Thymus (tissue), 11 donors: Measurements from ENCODE around the gene B4GALNT2. TPM values are rescaled to one million over a fixed set of nuclear protein-coding genes. Genes with fewer than 3 reads are reported as not detected.
"Not testable (repeated sequence)": the region's sequence is repeated elsewhere in the genome, so short reads cannot be mapped to it uniquely, and the experiment has no call there.

Experiments
- DNase-seq, 9 donors: peaks; one replicate each; pipeline ENCODE4 v3.0.0-alpha.2; 2013; ENCODE audit warnings: low spot score in 9 of 9, low read depth in 6 of 9, missing footprints in 1 of 9
- H3K27ac ChIP-seq, 2 donors: one replicate each; pipeline ENCODE4 v1.5.1; 2013; ENCODE audit warnings: control low read depth in 1 of 2, low read depth in 1 of 2, low read length in 1 of 2, mild to moderate bottlenecking in 1 of 2, moderate library complexity in 1 of 2
- H3K27me3 ChIP-seq, 2 donors: one replicate each; pipeline ENCODE4 v1.5.1; 2013; ENCODE audit warnings: low read length in 1 of 2; ENCODE audit not compliant: control insufficient read depth in 2 of 2, insufficient read depth in 1 of 2
- H3K36me3 ChIP-seq, 2 donors: one replicate each; pipeline ENCODE4 v1.5.1; 2013; ENCODE audit warnings: low read length in 1 of 2, mild to moderate bottlenecking in 1 of 2, moderate library complexity in 1 of 2; ENCODE audit not compliant: control insufficient read depth in 2 of 2, insufficient read depth in 2 of 2
- H3K4me1 ChIP-seq, 2 donors: one replicate each; pipeline ENCODE4 v1.5.1; 2013; ENCODE audit warnings: low read length in 2 of 2; ENCODE audit not compliant: control insufficient read depth in 2 of 2, insufficient read depth in 2 of 2
- H3K4me3 ChIP-seq, 2 donors: one replicate each; pipeline ENCODE4 v1.5.1; 2013; ENCODE audit warnings: low read length in 2 of 2, control low read depth in 1 of 2, mild to moderate bottlenecking in 1 of 2
- H3K9me3 ChIP-seq, 2 donors: one replicate each; pipeline ENCODE4 v1.5.1; 2013; ENCODE audit warnings: low read length in 1 of 2, mild to moderate bottlenecking in 1 of 2; ENCODE audit not compliant: control insufficient read depth in 2 of 2, insufficient read depth in 1 of 2
- WGBS: extraction: QIAGEN DNeasy Blood & Tissue Kit; methylation state at CpG from one replicate; pipeline ENCODE4 v1.1.7; 2013; 5-methylcytosine and 5-hydroxymethylcytosine counted together
- polyA plus RNA-seq: library from polyadenylated mRNA; stranded (reverse); fragments of 200-250 nt; gene quantifications from one replicate; pipeline ENCODE4 v1.2.3, GENCODE V29; 2013
- total RNA-seq: library from RNA; stranded (reverse); fragments of 120-200 nt; gene quantifications from one replicate; pipeline ENCODE4 v1.2.4, GENCODE V29; 2013
- donor health status: healthy.

Gene B4GALNT2
- total and polyA plus RNA-seq, 2 donors = 0.02 to 0.05 TPM

DNA sequence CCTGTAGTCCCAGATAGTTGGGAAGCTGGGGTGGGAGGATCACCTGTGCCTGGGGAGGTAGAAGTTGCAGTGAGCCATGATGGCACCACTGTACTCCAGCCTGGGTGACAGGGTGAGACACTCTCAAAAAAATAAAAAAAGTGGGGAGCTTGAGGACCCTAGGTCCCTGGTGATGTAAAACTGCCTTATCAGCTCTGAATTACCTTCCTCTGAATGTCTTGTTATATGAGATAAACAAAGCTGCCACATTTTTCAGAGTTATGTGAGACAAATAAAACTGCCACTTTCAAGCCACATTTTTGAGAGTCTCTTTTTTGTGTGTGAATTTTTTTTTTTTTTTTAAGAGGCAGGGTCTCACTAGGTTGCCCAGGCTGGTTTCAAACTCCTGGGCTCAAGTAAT lies 32.0 kb upstream of the B4GALNT2 start:
- no peak for DNase-seq
- Histone ChIP-seq H3K9me3 (no peaks in the 10 kb centered on the region), H3K36me3 (no peaks in the 10 kb centered on the region), H3K27ac (no peak overlapping the region), H3K4me3 (no peak overlapping the region), H3K4me1 (no peaks in the 10 kb centered on the region), H3K27me3 (peaks cover 0 to 4% of the 10 kb centered on the region in 2 donors)

DNA sequence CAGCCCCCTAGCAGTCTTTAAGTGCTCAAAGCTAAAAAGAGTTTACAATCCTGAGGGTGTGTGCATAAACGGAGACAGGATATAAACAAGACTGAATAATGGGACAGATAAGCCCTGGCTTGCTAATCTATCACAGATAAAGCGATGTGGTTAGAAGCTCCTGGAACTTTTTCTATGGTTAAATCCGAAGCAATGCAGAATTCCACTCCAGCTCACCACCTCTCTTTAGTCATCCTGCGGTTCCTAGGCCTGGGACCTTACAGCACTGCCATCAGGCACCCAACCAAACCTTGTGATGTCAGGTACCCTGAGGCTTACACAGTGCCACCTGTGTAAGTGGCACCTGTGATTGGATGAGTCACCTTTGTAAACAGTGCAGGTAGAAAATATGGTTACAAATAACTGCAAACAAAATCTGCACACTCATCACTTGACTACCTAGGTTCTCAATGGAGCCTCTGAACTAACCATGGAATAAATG lies 31.5 kb upstream of the B4GALNT2 start:
- no peaks in the 10 kb centered on the region for H3K36me3 ChIP-seq
- H3K4me3 ChIP-seq = no peak overlapping the region
- H3K9me3 ChIP-seq = no peaks in the 10 kb centered on the region
- no peak for DNase-seq
- 94% methylated on average over 4 of the region's 4 CpGs for WGBS
- no peak overlapping the region for H3K27ac ChIP-seq
- no peaks in the 10 kb centered on the region for H3K4me1 ChIP-seq
- H3K27me3 ChIP-seq = peaks cover 0 to 5% of the 10 kb centered on the region in 2 donors

DNA sequence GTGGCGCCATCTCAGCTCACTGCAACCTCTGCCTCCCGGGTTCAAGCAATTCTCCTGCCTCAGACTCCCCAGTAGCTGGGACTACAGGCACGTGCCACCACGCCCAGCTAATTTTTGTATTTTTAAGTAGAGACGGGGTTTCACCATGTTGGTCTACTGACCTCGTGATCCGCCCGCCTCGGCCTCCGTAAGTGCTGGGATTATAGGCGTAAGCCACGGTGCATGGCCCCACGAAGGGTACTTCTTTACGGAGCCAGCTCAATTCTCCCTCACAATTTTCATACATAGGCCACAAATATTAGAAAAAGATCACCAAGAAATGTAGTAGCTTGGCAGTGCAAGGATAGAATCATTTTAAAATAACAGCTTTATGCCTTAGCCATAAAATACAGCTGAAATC lies 29.2 kb upstream of the B4GALNT2 start:
- not testable (repeated sequence) for H3K4me3 ChIP-seq, DNase-seq, H3K27ac ChIP-seq, H3K36me3 ChIP-seq, H3K27me3 ChIP-seq, H3K4me1 ChIP-seq, H3K9me3 ChIP-seq
- WGBS = 95% methylated on average over 14 of the region's 14 CpGs

DNA sequence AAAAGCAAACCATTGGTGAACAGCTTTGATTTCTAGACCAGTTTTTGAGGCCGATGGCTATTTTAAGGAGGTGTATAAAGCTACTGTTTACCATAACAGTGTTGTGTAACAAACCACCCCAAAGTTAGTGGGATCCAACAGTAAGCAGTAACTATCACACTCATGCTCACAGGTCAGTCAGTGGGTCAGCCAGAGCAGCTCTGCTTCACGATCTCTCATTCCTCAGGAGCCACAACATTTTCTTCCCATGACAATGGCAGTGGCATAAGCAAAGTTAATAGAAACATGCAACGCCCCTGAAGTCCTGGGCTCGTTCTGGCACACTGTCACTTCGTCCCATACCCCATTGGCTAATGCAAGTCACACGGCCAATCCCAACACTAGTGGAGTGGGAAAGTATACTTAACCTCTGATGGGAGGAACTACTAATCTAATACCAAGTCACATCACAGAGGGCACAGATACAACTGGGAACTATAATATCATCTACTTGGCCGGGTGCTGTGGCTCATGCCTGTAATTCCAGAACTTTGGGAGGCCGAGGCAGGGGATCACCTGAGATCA lies 28.0 kb upstream of the B4GALNT2 start:
- Histone ChIP-seq H3K27ac (no peak overlapping the region), H3K9me3 (no peaks in the 10 kb centered on the region), H3K4me3 (no peak overlapping the region), H3K36me3 (no peaks in the 10 kb centered on the region), H3K4me1 (no peaks in the 10 kb centered on the region), H3K27me3 (peaks cover 2 to 8% of the 10 kb centered on the region in 2 donors)
- 93% methylated on average over 8 of the region's 8 CpGs for WGBS
- no peak for DNase-seq

DNA sequence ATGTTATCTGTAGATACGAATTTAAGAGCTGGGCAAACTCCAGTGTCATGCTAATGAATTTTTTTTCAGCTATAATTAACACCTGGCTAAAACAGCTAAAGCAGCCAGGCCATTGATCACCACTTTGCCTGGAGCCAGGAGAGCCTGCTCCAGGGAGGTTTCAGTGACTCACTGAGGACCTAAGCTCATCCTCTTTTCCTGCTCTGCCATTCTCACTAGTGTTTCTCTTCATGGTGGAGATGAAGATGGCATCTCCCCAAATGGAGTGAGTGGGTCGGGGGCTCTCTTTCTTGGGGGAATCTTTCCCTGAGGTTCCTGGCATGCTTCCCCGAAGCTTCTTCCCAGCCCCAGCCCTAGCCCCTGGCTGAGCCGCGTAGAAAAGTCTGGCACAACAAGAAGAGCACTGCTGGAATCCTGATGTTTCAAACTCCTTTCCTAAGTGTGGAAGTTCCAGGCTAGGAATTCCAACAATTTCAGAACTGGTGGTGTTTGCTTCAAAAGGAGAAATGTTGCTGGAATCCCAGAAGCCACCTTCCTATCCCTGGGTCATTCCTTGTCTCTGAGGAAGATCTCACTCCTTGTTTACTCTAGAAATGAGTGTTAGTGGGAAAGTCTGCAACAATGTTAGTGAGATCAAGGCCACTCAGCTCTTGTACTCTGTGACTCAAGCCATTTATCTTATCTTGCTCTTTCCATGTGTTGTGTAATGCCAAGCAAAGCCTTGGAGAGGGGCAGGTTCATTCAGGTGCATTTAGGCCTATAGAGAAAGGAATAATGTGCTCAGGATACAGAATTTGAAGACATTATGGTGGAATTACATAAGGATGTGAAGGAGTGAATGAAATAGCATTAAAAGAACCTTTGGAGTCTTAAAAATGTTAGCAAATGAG lies 26.0 kb upstream of the B4GALNT2 start:
- Histone ChIP-seq H3K27ac (no peak overlapping the region), H3K4me1 (no peaks in the 10 kb centered on the region), H3K36me3 (no peaks in the 10 kb centered on the region), H3K4me3 (no peak overlapping the region), H3K27me3 (peaks cover 2 to 10% of the 10 kb centered on the region in 2 donors), H3K9me3 (no peaks in the 10 kb centered on the region)
- WGBS = 89% methylated on average over 5 of the region's 5 CpGs
- DNase-seq = no peak

DNA sequence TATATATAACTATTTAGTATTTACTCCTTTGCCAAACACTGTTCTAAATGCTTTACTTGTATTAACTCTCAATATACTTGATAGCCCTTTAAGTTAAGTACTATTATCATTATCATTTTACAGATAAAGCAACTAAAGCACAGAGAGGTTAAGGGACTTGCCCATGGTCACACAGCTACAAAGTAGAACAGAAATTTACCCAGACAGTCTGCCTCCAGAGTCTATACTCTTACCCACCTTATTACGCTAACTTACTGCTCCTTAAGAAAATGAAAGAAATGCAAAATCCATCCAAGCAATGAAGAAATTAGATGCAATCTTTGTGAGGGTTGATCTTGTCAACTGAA lies 25.4 kb upstream of the B4GALNT2 start:
- peaks cover 2 to 10% of the 10 kb centered on the region in 2 donors for H3K27me3 ChIP-seq
- H3K9me3 ChIP-seq = no peaks in the 10 kb centered on the region
- no peak for DNase-seq
- H3K27ac ChIP-seq = no peak overlapping the region
- 94% methylated on average over 1 of the region's 1 CpG for WGBS
- no peak overlapping the region for H3K4me3 ChIP-seq
- no peaks in the 10 kb centered on the region for H3K4me1 ChIP-seq
- no peaks in the 10 kb centered on the region for H3K36me3 ChIP-seq

DNA sequence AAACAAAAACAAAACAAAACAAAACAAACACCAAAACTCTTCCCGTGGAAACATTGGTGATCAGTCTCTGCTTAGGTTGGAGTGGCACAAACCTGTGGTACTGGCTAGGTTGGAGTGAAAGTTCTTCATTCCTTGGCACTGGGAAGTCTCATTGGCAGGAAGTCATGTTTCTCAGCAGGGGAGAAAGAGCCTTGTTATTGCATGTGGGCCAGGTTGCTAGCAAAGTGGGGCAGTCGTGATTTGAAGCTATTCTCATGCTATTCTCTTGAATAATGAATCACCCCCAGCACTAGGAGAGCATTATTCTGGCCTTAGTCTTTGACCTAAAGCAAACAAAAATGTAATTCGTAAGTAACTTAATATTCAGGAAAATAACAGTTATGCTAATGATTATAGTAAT lies 24.3 kb upstream of the B4GALNT2 start:
- peaks cover 2 to 10% of the 10 kb centered on the region in 2 donors for H3K27me3 ChIP-seq
- DNase-seq = no peak
- no peaks in the 10 kb centered on the region for H3K4me1 ChIP-seq
- no peaks in the 10 kb centered on the region for H3K36me3 ChIP-seq
- WGBS = 58% methylated on average over 3 of the region's 3 CpGs
- no peaks in the 10 kb centered on the region for H3K9me3 ChIP-seq
- H3K4me3 ChIP-seq = no peak overlapping the region
- no peak overlapping the region for H3K27ac ChIP-seq

DNA sequence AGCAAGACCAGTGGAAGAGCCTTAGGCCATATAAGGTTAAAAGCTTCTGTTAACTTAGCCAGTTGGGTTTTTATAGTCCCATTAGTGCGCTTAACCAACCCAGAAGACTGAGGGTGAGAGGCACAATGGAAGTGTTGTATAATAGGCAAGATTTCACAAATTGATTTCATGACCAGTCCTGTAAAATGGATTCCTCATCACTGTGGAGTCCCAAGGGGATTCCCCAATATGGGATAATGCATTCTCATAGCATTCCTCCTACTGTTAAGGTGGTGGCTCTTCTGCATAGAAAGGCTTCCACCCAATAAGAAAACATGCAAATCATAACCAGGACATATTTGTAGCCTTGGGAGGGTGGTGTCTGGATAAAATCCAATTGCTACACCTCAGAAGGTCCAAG lies 22.1 kb upstream of the B4GALNT2 start:
- Histone ChIP-seq H3K36me3 (no peaks in the 10 kb centered on the region), H3K4me1 (no peaks in the 10 kb centered on the region), H3K27me3 (peaks cover 2 to 13% of the 10 kb centered on the region in 2 donors), H3K27ac (no peak overlapping the region), H3K4me3 (no peak overlapping the region), H3K9me3 (no peaks in the 10 kb centered on the region)
- WGBS = 91% methylated on average over 1 of the region's 1 CpG
- no peak for DNase-seq

DNA sequence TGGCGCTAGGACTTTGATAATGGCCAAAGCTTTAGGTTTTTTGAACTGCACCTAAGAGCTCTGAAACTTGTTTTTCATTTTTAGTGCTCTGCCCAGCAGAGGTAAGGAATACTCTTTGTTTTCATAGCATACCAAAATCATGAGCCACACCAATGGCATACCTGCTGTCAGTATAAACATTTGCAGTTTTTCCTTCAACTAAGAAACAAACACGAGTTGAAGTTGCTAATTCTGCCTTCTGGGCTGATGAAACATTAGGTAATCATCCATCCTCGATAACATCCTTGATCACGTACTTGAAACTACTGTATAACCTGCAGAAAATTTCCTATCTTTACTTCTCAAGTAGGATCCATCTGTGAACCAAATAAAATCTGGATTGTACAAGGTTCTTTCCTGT lies 20.6 kb upstream of the B4GALNT2 start:
- Histone ChIP-seq H3K27me3 (peaks cover under 1 to 13% of the 10 kb centered on the region in 2 donors), H3K9me3 (no peaks in the 10 kb centered on the region), H3K4me1 (no peaks in the 10 kb centered on the region), H3K4me3 (no peak overlapping the region), H3K27ac (no peak overlapping the region), H3K36me3 (no peaks in the 10 kb centered on the region)
- DNase-seq = no peak
- WGBS = 87% methylated on average over 4 of the region's 4 CpGs
